Right atrium auricular region (tissue), 2 donors: ENCODE results near the gene RTP2. TPM values are rescaled to one million over a fixed set of nuclear protein-coding genes. Genes with fewer than 3 reads are reported as not detected.

Experiments used
- DNase-seq: peaks from one replicate; pipeline ENCODE4 v3.0.0-alpha.2; 2019; ENCODE audit warnings: low spot score
- H3K27ac ChIP-seq, 2 donors: fragments of 200-600 bp; sonication (generic); 1 replicate in 1 of 2; 2 replicates in 1 of 2; pipeline ENCODE4 v1.5.1; 2016 to 2019
- H3K27me3 ChIP-seq, 2 donors: fragments of 200-600 bp; sonication (generic); one replicate each; pipeline versions ENCODE4 v1.5.1 to v1.6.0; 2017 to 2019
- H3K36me3 ChIP-seq: fragments of 200-600 bp; sonication (generic); one replicate; pipeline ENCODE4 v1.5.1; 2016
- H3K4me1 ChIP-seq, 2 donors: fragments of 200-600 bp; sonication (generic); one replicate each; pipeline versions ENCODE4 v1.5.1 to v1.6.0; 2017 to 2019
- H3K4me3 ChIP-seq, 2 donors: fragments of 200-600 bp; sonication (generic); 1 replicate in 1 of 2; 2 replicates in 1 of 2; pipeline ENCODE4 v1.5.1; 2017 to 2019; ENCODE audit warnings: mild to moderate bottlenecking in 1 of 2, moderate library complexity in 1 of 2
- H3K9me3 ChIP-seq, 2 donors: fragments of 200-600 bp; sonication (generic); one replicate each; pipeline ENCODE4 v1.5.1; 2019
- CTCF ChIP-seq, 2 donors: fragments of 200-600 bp; sonication (generic); IDR thresholded peaks; one replicate each; pipeline ENCODE4 v1.5.1; 2019; ENCODE audit warnings: antibody characterized with exemption in 2 of 2
- total RNA-seq, 2 donors: library from RNA; depleted of rRNA; stranded (reverse); fragments of >200 nt; gene quantifications; one replicate each; pipeline ENCODE4 v1.1.0, GENCODE V29; 2016

Gene RTP2
- total RNA-seq, result not detected

- no peak for DNase-seq
Measured at GRCh38 chr3:187702507-187703033, at the start of gene RTP2. RTP2 (minus strand) TSS chr3:187702557; CDS start chr3:187702128, 429 bp downstream.

GRCh38 chr3:187750513-187751123 is 48.3 kb upstream of the RTP2 start:
- no peaks in the 10 kb centered on the region for H3K36me3 ChIP-seq
- no peaks in the 10 kb centered on the region for H3K27me3 ChIP-seq
- H3K9me3 ChIP-seq, result no peaks in the 10 kb centered on the region
- H3K4me1 ChIP-seq, result peaks cover 0 to 18% of the 10 kb centered on the region in 2 donors
- H3K27ac ChIP-seq, result peak overlapping the region; percentile 99
- no peak for TF ChIP-seq CTCF (IDR thresholded peaks at IDR 0.05)
- peak overlapping the region; percentile 25 to 36 for H3K4me3 ChIP-seq
- no peak for DNase-seq

More at GRCh38 chr3:187702507-187703033, at the start of gene RTP2:
- Histone ChIP-seq H3K9me3 (no peaks in the 10 kb centered on the region), H3K27me3 (no peaks in the 10 kb centered on the region), H3K27ac (no peak within 1 kb of the TSS), H3K4me3 (no peak within 1 kb of the TSS), H3K4me1 (peaks cover 0 to 7% of the 10 kb centered on the region in 2 donors), H3K36me3 (no peaks in the 10 kb centered on the region)
- TF ChIP-seq CTCF (IDR thresholded peaks at IDR 0.05), result no peak

- Histone ChIP-seq H3K27me3 (no peaks in the 10 kb centered on the region), H3K36me3 (no peaks in the 10 kb centered on the region), H3K9me3 (no peaks in the 10 kb centered on the region), H3K4me1 (peaks cover 0 to 18% of the 10 kb centered on the region in 2 donors), H3K4me3 (peak overlapping the region; percentile 25 to 36), H3K27ac (peak overlapping the region; percentile 99)
- DNase-seq, result no peak
- TF ChIP-seq CTCF (IDR thresholded peaks at IDR 0.05), result no peak
Measured at GRCh38 chr3:187750006-187750512, 47.7 kb upstream of the RTP2 start.

- Histone ChIP-seq H3K27ac (peak overlapping the region; percentile 99), H3K36me3 (no peaks in the 10 kb centered on the region), H3K9me3 (no peaks in the 10 kb centered on the region), H3K4me1 (peaks cover 0 to 18% of the 10 kb centered on the region in 2 donors), H3K4me3 (no peak overlapping the region), H3K27me3 (no peaks in the 10 kb centered on the region)
- peak; percentile 87 to 98 for TF ChIP-seq CTCF (IDR thresholded peaks at IDR 0.05)
- DNase-seq, result peak; percentile 96
Measured at GRCh38 chr3:187748050-187748481, 45.7 kb upstream of the RTP2 start.

GRCh38 chr3:187747506-187747905 is 45.1 kb upstream of the RTP2 start:
- peaks cover 0 to 18% of the 10 kb centered on the region in 2 donors for H3K4me1 ChIP-seq
- H3K4me3 ChIP-seq, result peak overlapping the region in 1 of 2 donors; percentile 80
- H3K27me3 ChIP-seq, result no peaks in the 10 kb centered on the region
- TF ChIP-seq CTCF (IDR thresholded peaks at IDR 0.05), result no peak
- H3K27ac ChIP-seq, result peak overlapping the region; percentile 99
- no peaks in the 10 kb centered on the region for H3K36me3 ChIP-seq
- DNase-seq, result no peak
- H3K9me3 ChIP-seq, result no peaks in the 10 kb centered on the region
